HG03342 (cell line): ENCODE results near the gene RPS14.

Source experiments
- ATAC-seq: cut with Tn5 transposase; IDR thresholded peaks from one replicate; pipeline ENCODE4 v1.9.1; 2021; ENCODE audit warnings: mild to moderate bottlenecking, moderate library complexity; ENCODE audit not compliant: unreplicated experiment

Gene RPS14

GRCh38 chr5:150449517-150450339, at the start of gene RPS14:
TSS of gene RPS14 (minus strand) at chr5:150449739. CDS start at chr5:150447733, 2,006 bp downstream.
- peak; percentile 95 for ATAC-seq

GRCh38 chr5:150498971-150499370, 49.4 kb upstream of the RPS14 start:
- ATAC-seq = no peak

- no peak for ATAC-seq
Measured at GRCh38 chr5:150498501-150498900, 49.0 kb upstream of the RPS14 start.

GRCh38 chr5:150497989-150498317, 48.4 kb upstream of the RPS14 start:
- no peak for ATAC-seq

GRCh38 chr5:150497274-150497988, 47.9 kb upstream of the RPS14 start:
- ATAC-seq = no peak

- no peak for ATAC-seq
Measured at GRCh38 chr5:150496534-150496933, 47.0 kb upstream of the RPS14 start.

- no peak for ATAC-seq
Measured at GRCh38 chr5:150496098-150496497, 46.6 kb upstream of the RPS14 start.

GRCh38 chr5:150492621-150493020, 43.1 kb upstream of the RPS14 start:
- no peak for ATAC-seq

- no peak for ATAC-seq
Measured at GRCh38 chr5:150491876-150492275, 42.3 kb upstream of the RPS14 start.

GRCh38 chr5:150490754-150491153, 41.2 kb upstream of the RPS14 start:
- no peak for ATAC-seq

- no peak for ATAC-seq
Measured at GRCh38 chr5:150490296-150490669, 40.7 kb upstream of the RPS14 start.

GRCh38 chr5:150489360-150490295, 40.1 kb upstream of the RPS14 start:
- peak; percentile 87 for ATAC-seq

GRCh38 chr5:150488519-150489359, 39.2 kb upstream of the RPS14 start:
- ATAC-seq = no peak

GRCh38 chr5:150487199-150488061, 37.9 kb upstream of the RPS14 start:
- ATAC-seq = no peak

GRCh38 chr5:150486402-150487198, 37.1 kb upstream of the RPS14 start:
- ATAC-seq = peak; percentile 25

GRCh38 chr5:150485693-150486401, 36.3 kb upstream of the RPS14 start:
- ATAC-seq = peak; percentile 15

- ATAC-seq = no peak
Measured at GRCh38 chr5:150484964-150485692, 35.6 kb upstream of the RPS14 start.
